HCEC 1CT (cell line): ENCODE measurements around the gene SAMSN1.

Source experiments
- DNase-seq: peaks from one replicate; pipeline ENCODE4 v3.0.0-alpha.2; 2017

SAMSN1 gene

DNA sequence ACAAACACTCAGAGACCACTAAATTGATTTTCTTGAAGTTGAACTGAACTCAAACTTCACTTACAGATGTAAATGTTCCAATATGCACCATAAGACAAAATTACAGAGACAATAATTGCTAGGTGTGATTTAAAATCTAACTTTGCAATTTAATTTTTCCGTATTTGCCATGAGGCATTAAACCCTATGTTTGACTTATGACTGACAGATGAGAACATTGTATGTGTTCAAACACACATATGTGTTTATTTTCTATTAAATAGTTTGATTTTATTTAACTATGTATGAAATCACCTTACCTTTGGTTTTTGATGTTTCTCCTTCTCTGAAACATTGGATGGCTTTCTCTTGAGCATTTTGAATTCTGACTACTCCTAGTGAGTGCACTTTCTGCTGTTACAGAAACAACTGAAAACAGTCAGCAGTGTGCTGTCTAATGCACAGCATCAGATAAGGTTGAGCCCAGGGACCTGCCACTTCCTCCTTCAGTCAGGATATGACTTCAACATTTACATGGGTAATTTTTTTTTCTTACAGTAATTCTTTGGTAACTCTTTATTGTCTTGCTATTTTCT, at the start of gene SAMSN1:
Gene SAMSN1 (minus strand): TSS at position 410 of the 575 bp plus-strand sequence. CDS start 54 bp downstream, at position 356.
- DNase-seq = no peak

DNA sequence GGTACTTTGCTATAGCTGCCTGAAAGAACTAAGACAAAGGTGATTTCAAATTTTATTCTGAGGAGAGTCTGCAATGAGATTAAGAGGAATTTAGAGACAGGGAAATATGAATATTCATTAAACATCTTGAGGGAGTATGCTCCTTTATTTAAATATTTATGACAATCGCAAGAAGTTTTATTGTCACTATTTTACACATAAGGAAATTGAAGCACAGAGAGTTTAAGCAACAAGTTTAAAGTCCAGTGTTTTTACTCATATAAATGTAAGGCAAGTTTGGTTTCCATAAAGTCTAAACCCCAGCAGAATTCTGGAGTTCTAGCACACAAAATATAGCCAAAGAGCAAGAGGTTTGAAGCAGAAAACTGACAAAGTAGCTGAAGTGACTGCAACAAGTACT, 49.3 kb upstream of the SAMSN1 start:
- DNase-seq = no peak

DNA sequence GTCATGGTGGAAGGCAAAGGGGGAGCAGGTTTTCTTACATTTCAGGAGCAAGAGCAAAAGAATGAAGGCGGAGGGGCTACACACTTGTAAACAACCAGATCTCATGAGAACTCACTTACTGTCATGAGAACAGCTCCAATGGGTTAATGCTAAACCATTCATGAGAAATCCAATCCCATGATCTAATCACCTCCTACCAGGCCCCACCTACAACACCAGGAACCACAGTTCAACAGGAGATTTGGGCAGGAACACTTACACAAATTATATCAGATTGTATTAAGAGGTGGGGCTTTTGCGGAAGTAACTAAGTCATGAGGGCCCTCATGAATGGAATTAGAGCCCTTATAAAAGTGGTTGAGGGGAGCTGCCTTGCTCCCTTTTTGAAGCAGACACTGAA, 48.9 kb upstream of the SAMSN1 start:
- DNase-seq = no peak

DNA sequence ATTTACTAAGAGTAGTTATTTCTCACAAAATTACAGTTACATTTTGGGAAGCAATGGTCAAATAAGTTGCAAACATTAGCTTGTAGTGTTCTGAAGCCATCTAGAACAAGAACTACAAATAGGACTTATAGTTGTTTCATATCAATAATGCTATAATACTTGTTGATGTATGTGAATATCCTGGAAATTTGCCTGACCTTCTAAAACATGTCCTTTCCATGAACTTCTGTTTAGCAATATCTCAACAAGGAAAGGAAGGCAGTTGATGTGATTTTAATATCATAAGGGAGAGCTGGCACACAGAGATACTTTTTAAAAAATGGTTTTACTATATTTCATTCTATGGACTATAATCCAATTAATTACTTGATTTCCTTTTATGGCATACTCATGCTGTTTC, 47.1 kb upstream of the SAMSN1 start:
- DNase-seq = no peak

DNA sequence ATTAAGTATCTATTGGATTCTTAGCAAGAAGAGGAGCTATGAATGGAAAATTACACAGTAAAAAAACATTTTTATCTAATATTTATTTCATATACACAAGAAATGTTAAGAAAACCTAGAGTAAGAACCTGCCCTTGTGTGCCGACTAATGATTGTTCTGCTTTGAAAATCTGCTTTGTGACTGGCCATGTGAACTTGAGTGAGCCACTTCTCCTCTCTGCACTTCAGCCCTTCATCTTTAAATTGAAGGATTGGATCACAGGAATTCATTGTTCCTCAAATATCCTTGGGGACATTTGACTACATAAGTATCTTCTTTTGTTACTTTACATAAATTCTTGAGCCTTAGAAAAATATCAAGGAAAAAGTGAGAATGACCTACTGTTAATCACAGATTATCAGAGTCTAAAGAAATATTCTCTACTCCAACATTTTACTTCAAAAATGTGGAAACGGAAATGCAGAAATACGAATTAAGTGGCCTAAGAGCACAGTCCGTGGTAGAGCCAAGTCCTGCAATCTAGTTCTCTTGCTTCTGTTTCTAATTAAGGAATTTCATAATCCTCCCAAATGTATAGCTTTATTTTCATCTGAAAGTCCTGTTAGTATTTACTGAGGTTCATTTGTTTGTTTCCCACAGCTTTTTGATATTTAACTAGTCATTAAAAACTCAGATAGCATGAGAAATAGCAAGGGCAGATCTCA, 46.3 kb upstream of the SAMSN1 start:
- DNase-seq = no peak

DNA sequence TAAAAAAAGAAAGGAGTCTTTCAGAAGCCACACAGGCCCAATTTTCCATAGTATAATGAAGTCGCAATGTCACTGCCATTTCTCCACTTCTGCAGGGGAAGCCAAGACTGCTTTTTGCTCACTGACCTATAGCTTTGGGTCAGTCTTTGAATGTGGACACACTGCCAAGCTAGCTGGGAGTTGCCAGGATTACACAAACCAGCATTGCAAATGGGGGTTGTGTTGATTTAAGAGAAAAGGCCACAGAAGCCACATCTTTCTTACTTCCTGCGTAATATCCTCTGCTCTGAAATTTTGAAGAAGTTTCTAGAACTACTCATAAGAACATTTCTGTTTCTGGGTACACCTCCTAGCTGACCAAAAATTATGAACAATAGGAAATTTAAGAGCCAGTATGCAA, 45.8 kb upstream of the SAMSN1 start:
- DNase-seq = no peak

DNA sequence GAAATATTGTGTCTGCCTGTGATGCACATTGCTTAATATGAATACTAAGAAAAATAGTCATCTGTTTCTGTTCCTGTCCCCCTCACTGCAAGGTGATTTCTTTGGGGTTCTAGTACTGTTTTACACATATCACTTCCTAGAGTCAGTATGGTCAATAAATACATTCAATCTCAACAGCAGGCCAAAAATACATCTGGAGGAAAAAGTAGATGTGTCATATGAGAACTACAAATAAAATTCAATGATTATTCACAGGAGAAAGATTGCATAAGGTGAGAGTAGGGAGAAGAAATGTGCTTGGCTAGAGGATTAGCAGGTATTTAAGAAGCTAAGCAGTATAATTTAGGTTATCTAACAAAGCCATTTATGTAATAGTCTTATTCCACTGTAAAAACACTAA, 45.3 kb upstream of the SAMSN1 start:
- DNase-seq = no peak

DNA sequence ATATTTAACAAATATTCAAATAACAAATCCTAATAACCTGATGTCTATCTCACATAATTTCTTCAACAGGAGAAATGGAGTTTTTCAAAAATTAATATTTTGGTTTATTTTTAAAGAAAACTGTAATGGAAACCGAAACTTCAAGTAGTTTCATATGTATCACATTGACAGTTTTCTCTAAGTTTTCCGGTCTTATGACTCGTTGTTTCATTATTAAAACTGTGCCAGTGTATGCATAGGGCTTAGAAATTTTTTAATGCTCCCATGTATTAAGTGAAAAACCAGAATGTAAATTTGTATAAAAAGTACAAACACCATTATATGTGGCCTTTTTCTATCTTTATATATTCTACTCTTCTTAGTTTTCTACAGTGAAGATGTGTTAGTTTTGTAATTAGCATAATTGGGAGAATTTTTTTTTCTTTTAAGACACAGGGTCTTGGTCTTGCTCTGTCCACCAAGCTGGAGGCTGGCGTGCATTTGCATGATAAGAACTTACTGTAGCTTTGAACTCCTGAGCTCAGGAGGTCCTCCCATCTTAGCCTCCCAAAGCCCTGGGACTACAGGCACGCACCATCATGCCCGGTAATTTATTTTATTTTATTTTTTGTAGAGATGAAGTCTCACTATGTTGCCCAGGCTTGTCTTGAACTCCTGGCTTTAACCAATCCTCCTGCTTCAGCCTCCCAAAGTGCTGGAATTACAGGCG, 43.9 kb upstream of the SAMSN1 start:
- DNase-seq = no peak

DNA sequence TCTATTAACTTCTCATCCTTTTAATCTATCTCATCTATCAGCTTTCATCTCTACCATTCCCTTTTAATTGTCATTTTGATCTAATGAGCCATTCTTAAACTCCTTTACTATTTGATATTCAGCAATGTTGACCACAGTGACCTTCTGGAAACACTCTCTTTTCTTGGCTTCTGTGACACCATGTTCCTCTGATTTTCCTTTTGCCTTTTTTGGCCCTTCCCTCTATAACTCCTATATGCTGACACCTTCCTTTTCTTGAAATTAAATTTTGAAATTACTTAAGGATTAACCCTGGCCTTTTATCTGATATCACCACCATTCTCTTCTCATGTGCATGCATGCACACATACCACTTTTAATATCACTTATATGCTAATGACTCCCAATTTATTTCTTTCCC, 41.2 kb upstream of the SAMSN1 start:
- DNase-seq = no peak

DNA sequence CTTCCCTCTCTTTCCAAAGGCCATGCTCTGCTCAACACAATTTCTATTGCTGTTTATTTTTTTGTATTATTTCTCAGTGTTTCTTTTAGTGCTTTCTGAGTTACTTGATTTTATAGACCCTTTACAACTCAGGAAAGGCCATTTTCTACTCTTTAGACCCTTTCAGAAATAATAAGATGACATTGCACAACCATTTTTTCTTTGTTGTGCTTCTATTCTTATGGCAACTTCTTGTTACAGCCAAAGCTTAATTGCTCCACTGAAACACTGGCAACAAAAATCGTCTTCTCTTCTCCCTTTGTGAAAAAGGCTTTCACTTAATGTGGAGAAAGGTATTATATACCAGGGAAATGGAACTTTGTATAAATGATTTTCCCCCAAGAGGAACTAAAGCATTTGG, 39.0 kb upstream of the SAMSN1 start:
- no peak for DNase-seq

DNA sequence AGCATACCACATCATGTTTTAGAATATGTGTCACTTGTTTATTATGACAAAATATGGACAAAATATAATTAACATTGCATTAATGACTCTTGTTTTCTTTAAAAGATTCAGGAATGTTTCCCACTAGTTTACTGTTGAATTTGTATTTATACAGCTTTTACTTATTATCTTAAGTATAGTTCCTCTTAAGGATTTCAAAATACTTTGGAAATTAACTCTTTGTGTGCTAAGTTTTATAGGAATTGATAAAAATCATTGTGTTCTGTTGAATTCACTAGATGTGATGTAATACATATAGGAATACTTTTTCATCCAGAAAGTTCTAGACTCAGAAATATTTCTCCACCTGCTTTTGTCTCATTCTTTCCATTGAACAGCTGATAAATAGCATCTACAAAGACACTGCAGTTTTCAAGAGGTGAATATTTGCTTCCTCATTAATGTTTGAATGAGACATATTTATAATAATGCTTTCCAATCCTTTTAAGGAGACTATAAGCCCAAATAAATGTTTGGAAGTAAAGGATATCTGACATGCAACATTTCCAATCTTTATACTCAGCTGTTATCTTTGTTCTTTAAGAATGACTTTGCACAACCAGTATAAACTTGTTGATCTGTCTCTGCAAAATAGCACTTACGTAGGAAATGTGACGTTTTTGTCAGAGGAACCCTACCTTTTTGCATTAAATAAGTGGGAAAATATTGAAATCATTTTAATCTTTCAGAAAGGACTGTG, 38.4 kb upstream of the SAMSN1 start:
- no peak for DNase-seq

DNA sequence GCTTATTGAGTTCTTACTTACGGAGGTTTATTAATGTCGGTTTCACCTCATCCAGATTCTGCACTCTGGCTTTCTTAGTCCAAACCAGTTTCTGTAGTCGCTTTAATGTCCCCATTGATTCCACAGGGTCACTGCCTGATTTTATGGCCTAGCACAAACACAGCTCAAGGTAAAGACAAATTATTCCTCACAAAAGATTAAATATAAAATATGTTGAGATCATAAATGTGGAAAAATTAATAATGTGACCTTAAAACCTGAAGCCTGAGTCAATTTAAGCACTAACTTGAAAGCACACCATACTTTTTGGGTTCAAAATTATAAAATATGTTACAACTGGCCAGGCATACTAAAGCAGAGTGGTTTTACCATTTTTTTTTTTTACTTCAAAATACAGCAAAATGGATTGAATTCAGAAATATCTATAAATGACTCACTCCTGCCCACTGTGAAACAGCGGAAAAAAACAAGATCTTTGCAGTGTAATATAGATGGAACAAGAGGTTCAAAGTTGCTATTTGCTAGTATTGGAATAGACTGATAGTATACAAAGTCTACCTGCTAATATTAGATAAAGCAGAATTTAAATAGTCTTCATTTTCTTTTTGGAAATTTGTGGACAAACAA, 37.6 kb upstream of the SAMSN1 start:
- DNase-seq = no peak

DNA sequence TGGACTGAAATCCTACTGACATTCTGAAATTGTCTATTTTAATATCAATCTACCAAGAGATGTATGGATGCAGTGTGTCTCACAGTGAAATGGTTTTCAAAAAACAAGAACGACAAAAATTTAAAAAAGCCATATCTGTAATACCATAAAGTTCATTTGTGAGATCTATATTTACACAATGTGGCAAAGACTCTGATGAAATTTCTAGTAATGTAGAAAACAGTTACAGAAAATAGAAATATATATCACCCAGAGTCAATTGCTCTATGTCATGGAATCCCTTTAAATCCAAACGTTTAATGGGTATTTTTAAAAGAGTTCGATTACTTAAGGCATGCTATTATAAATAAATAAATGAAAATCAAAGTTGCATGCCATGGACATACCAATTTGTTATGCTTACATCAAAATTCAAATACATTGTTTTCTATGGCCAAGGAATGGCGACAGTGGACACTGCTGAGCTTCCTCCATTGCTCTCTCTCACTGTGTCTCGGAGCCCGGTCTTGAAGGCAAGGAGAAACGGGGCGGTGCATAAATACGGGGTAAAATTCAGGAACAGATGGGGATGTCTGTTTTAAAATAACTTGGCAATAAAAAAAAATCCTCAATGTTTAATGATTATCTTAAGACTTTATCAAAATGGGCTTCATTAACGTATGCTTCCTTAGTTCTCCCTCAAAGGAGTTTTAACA, 37.0 kb upstream of the SAMSN1 start:
- no peak for DNase-seq

DNA sequence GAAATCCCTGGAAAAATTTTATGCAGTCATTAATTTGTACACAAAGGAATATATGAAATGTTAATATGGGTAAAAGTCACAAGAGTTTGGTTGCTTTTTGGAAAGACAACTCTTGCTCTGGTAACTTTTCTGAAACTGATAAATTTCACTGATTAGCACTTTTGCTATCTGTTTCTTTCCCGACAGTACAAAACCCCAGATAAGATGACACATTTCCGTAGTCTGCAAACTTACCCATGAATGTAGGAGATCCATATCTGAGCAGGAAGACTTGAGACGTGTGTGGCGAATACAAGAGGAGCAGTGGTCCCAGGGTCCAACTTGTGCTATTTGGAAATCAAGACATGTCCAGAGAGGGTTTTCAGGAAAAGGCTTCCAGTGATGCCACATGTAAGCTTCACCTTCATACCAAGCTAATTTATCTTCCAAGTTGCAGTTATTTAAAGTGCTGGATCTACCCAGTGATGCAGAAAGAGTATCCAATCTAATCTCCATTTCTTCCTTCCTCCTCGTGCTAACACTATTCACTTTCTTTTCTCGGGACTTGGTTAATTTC, 35.9 kb upstream of the SAMSN1 start:
- DNase-seq = no peak

DNA sequence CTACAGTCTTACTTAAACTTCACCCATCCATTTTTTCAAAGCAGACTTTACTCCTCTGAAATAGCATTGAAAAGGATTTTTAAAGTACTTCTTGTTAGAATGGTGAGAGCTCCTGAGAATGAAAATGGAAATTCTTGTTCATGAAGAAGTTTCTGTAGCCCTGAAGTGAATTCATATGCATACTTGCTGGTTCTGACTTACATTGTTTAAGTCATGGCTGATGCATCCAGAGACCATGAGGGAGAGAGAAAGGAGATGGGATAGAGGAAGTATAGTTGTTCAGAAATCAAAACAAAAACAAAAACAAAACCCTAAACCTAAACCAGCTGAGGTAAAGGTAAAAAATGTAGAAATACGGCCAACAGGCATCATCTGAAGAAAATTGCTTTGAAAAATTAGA, 27.1 kb upstream of the SAMSN1 start:
- no peak for DNase-seq

DNA sequence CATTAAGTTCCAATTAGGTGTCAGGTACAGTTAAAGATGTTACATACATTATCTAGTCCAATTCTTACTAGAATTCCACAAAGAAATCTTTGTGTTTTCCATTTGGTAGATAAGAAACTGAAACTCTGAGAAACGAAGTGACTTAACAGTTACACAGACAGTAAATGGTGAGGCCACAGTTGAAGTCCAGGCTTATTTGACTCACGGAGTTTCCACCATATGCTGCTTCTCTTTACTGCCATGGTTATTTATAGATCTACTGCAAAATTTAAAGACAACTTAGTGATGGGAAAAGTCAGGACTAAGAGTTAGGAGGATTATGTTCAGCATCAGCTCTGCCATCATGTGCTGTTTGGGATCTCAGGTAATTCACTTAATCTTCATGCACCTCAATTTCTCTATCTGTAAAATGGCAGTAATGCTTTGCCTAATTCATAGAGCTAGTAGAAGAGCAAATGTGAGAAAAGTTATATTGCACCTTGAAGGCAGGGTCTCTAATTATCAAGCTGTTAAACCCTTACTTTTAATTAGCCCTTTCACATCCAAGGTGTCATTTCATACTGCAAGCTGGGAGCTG, 26.2 kb upstream of the SAMSN1 start:
- no peak for DNase-seq

DNA sequence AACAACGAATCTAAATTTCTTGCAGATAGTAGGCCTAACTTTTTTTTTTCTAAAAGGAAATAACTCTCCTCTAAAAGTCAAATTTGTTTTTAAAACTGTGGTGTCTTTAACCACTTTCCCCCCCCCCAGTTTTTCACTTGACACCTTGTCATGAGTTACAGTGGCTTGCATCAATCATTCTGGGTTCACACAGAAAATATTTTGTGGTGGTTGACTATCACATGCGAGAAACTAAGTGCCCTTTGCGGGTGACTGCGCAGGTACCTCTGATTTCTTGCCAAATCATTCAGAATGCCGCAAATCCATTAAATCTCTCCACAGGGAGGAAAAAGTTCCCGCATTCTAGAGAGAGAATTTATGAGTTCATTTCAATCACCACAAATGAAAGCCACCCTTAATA, 23.8 kb upstream of the SAMSN1 start:
- no peak for DNase-seq

DNA sequence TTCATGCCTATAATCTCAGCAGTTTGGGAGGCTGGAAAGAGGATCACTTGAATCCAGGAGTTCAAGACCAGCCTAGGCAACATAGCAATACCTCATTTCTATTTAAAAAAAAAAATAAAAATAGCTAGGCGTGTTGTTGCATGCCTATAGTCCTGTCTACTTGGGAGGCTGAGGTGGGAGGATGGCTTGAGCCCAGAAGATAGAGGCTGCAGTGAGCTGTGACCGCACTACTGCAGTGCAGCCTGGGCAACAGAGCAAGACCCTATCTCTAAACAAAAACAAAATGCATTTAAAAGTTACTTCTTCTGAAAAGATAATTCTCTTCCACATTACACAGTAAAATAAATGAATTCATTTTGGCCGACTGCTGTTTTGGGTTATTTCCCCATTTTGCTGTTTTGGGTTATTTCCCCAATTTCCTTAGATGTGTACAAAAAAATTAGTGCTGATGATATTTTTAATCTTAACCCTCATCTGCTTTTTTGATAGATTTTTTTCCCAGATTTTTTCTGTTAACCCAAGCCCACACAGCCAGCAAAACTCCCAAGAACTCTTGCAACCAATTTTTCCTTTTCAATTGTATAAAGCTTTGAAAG, 23.0 kb upstream of the SAMSN1 start:
- no peak for DNase-seq

DNA sequence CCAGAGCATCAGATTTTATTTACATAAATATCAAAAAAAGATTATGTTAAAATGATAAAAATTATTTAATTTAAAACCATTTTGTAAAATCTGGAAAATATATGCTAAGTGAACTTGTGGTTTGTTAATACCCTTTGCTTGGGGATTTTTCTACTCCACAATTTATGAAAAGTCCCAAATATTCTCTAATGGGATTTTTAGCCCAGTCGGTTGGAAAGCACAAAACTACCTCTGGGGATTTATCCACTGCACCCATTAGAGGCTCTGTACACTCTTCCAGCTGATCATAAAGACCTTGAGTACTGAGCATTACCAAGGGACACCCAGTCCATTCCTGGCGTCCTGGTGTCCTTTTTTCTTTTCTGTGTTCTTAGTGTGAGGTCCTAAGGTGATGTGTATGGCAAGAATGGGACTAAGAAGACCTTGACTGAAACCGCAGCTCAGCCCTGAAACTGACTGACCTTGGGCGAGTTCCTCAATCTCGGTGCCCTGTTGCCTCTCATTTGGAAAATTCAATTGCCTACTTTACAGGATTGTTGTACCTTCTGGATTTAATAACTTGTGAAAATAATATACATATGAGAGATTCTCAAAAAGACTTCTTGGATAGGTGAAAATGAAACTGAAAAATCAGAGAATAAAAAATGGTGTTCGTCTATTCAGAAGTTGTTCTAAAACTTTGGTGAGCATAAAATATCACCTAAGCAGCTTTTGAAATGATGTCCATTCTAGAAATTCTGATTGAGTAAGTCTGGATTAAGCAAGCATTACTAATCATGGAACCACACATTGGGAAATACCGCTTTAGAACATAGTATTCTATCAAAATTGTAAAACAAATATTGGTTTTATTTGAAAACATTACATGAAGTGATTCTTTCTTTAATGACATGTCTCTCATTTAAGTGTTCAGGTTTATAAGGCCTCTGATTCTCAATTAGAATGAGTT, 21.5 kb upstream of the SAMSN1 start:
- DNase-seq = no peak

DNA sequence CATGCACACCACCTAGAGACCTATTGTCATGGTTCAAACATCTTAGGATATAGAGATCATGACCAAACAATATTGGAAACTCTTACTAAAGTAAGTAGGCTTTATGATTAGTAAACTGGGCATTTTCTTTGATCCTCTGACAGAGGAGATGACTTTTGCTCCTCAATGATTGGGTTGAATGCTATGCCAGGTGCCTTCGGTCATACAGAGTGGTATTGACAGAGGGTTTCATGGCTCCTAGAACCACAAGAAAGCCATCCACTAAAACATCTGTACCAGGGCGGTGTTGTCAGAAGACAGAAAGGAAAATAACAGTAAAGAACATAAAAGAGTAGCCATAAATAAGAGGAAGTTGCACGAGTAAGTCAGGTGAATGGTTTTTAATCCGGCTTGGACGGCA, 20.8 kb upstream of the SAMSN1 start:
- DNase-seq = no peak
